KMS-11 (cell line): ENCODE results near the gene CFAP251.

Source experiments
- H2AFZ ChIP-seq: fragments of 200-600 bp; sonication (generic); 2 replicates; pipeline ENCODE4 v1.6.1; 2016; ENCODE audit warnings: antibody characterized with exemption, mixed run types, low read depth
- H3K27ac ChIP-seq: fragments of 200-600 bp; sonication (generic); 2 replicates; pipeline ENCODE4 v1.6.1; 2016; ENCODE audit warnings: mild to moderate bottlenecking, mixed run types
- H3K27me3 ChIP-seq: fragments of 200-600 bp; sonication (generic); 2 replicates; pipeline ENCODE4 v1.6.1; 2017; ENCODE audit warnings: mild to moderate bottlenecking, low read depth, mixed run types, moderate library complexity; ENCODE audit not compliant: insufficient read depth
- H3K36me3 ChIP-seq: fragments of 200-600 bp; sonication (generic); 2 replicates; pipeline ENCODE4 v1.6.1; 2017; ENCODE audit warnings: mild to moderate bottlenecking, mixed run types; ENCODE audit not compliant: insufficient read depth
- H3K4me1 ChIP-seq: fragments of 200-600 bp; sonication (generic); 2 replicates; pipeline ENCODE4 v1.6.1; 2016; ENCODE audit warnings: mild to moderate bottlenecking, low read depth, mixed run types; ENCODE audit not compliant: poor library complexity, severe bottlenecking
- H3K4me2 ChIP-seq: fragments of 200-600 bp; sonication (generic); 2 replicates; pipeline ENCODE4 v1.7.0; 2016; ENCODE audit warnings: mild to moderate bottlenecking, mixed run types
- H3K4me3 ChIP-seq: fragments of 200-600 bp; sonication (generic); IDR thresholded peaks from 2 replicates; pipeline ENCODE4 v1.6.1; 2017; ENCODE audit warnings: low read depth, low read length, mixed read lengths; ENCODE audit not compliant: insufficient read depth
- H3K79me2 ChIP-seq: fragments of 200-600 bp; sonication (generic); 2 replicates; pipeline ENCODE4 v1.6.1; 2016; ENCODE audit warnings: low read depth, mixed run types; ENCODE audit not compliant: insufficient read depth
- H3K9ac ChIP-seq: fragments of 200-600 bp; sonication (generic); 2 replicates; pipeline ENCODE4 v1.6.1; 2016; ENCODE audit warnings: mild to moderate bottlenecking, mixed run types
- H4K20me1 ChIP-seq: fragments of 200-600 bp; sonication (generic); 2 replicates; pipeline ENCODE4 v1.6.1; 2016; ENCODE audit warnings: mild to moderate bottlenecking, mixed run types; ENCODE audit not compliant: insufficient read depth
- CTCF ChIP-seq: fragments of 200-600 bp; sonication (generic); conservative IDR thresholded peaks from 2 replicates; pipeline ENCODE4 v1.6.1; 2017; ENCODE audit warnings: low read depth, mild to moderate bottlenecking, antibody characterized with exemption, low read length, moderate library complexity, mixed read lengths

The CFAP251 gene

GRCh38 chr12:121930862-121931261, 12.5 kb downstream of the CFAP251 start:
- no peak for TF ChIP-seq CTCF
- Histone ChIP-seq H3K27ac (no peak overlapping the region), H3K4me1 (no peaks in the 10 kb centered on the region), H3K4me3 (no peak overlapping the region), H3K4me2 (no peak overlapping the region), H3K36me3 (no peaks in the 10 kb centered on the region), H3K79me2 (no peaks in the 10 kb centered on the region), H2AFZ (no peak overlapping the region), H4K20me1 (no peaks in the 10 kb centered on the region), H3K9ac (no peak overlapping the region), H3K27me3 (no peaks in the 10 kb centered on the region)

- no peak overlapping the region for H2AFZ ChIP-seq
- no peaks in the 10 kb centered on the region for H3K4me1 ChIP-seq
- H3K4me3 ChIP-seq, result no peak overlapping the region
These were observed 13.8 kb downstream of the CFAP251 start for GRCh38 chr12:121932176-121932536.

GRCh38 chr12:121932914-121933521, 14.6 kb downstream of the CFAP251 start:
- Histone ChIP-seq H3K36me3 (no peaks in the 10 kb centered on the region), H3K4me3 (no peak overlapping the region), H3K4me2 (no peak overlapping the region), H3K4me1 (no peaks in the 10 kb centered on the region), H3K9ac (no peak overlapping the region), H3K27me3 (no peaks in the 10 kb centered on the region), H3K79me2 (no peaks in the 10 kb centered on the region), H4K20me1 (no peaks in the 10 kb centered on the region), H2AFZ (no peak overlapping the region), H3K27ac (no peak overlapping the region)
- TF ChIP-seq CTCF, result no peak

More at GRCh38 chr12:121932176-121932536, 13.8 kb downstream of the CFAP251 start:
- H3K36me3 ChIP-seq, result no peaks in the 10 kb centered on the region
- H3K27ac ChIP-seq, result no peak overlapping the region
- no peaks in the 10 kb centered on the region for H3K79me2 ChIP-seq
- H4K20me1 ChIP-seq, result no peaks in the 10 kb centered on the region
- TF ChIP-seq CTCF, result no peak
- H3K27me3 ChIP-seq, result no peaks in the 10 kb centered on the region
- H3K9ac ChIP-seq, result no peak overlapping the region
- no peak overlapping the region for H3K4me2 ChIP-seq

DNA sequence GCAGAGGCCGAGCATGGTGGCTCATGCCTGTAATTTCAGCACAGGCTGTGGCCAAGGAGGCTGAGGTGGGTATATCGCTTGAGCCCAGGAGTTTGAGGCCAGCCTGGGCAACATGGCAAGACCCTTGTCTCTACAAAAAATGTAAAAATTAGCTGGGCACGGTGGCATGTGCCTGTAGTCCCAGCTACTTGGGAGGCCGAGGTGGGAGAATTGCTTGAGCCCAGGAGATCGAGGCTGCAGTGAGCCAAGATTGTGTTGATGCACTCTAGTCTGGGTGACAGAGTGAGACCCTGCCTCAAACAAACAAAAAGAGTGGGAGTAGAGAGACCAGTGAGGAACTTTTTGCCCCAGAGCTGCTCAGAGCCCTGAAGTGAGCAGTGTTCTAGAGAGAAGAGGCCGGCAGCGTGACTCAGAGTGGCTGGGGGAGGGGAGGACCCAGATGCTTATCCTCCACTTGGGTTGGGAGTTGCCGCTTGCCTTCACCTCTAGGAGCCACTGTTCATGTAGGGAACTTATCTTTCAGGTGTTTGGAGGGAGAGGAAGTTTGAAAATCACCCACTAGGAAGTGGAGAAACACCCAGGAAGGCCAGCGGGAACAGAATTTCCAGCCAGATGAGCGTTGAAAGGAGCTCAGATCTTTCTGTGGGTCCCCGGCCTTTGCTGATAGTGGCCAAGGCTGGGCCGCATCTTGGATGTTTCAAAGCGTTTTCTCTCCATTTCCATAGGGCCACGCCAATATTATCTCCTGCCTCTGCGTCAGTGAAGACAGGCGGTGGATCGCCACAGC, 15.3 kb downstream of the CFAP251 start:
- Histone ChIP-seq H3K79me2 (no peaks in the 10 kb centered on the region), H4K20me1 (no peaks in the 10 kb centered on the region), H3K4me1 (no peaks in the 10 kb centered on the region), H3K4me3 (no peak overlapping the region), H3K36me3 (no peaks in the 10 kb centered on the region), H3K27me3 (no peaks in the 10 kb centered on the region), H3K4me2 (no peak overlapping the region), H3K9ac (no peak overlapping the region), H2AFZ (no peak overlapping the region), H3K27ac (no peak overlapping the region)
- no peak for TF ChIP-seq CTCF
